ENCODE data around the gene PFDN1.
"Not testable (repeated sequence)": the region's sequence is repeated elsewhere in the genome, so short reads cannot be mapped to it uniquely, and the experiment has no call there.

Gene PFDN1

GRCh38 chr5:140345919-140346347 lies 43.0 kb upstream of the PFDN1 start:
- peak overlapping the region; percentile 70 for H3K27ac ChIP-seq
- TF ChIP-seq, protein P1, sequence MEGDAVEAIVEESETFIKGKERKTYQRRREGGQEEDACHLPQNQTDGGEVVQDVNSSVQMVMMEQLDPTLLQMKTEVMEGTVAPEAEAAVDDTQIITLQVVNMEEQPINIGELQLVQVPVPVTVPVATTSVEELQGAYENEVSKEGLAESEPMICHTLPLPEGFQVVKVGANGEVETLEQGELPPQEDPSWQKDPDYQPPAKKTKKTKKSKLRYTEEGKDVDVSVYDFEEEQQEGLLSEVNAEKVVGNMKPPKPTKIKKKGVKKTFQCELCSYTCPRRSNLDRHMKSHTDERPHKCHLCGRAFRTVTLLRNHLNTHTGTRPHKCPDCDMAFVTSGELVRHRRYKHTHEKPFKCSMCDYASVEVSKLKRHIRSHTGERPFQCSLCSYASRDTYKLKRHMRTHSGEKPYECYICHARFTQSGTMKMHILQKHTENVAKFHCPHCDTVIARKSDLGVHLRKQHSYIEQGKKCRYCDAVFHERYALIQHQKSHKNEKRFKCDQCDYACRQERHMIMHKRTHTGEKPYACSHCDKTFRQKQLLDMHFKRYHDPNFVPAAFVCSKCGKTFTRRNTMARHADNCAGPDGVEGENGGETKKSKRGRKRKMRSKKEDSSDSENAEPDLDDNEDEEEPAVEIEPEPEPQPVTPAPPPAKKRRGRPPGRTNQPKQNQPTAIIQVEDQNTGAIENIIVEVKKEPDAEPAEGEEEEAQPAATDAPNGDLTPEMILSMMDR (IDR thresholded peaks at IDR 0.05), result no peak; the same call in 1 of the 2 replicates
- no peak for TF ChIP-seq ZFX (IDR thresholded peaks at IDR 0.05; ENCODE audit: borderline replicate concordance)

GRCh38 chr5:140344683-140345423 lies 42.0 kb upstream of the PFDN1 start:
- no peak overlapping the region for H3K27ac ChIP-seq
- no peak for TF ChIP-seq ZFX (IDR thresholded peaks at IDR 0.05; ENCODE audit: borderline replicate concordance)
- TF ChIP-seq, protein P1 (IDR thresholded peaks at IDR 0.05), result no peak

DNA sequence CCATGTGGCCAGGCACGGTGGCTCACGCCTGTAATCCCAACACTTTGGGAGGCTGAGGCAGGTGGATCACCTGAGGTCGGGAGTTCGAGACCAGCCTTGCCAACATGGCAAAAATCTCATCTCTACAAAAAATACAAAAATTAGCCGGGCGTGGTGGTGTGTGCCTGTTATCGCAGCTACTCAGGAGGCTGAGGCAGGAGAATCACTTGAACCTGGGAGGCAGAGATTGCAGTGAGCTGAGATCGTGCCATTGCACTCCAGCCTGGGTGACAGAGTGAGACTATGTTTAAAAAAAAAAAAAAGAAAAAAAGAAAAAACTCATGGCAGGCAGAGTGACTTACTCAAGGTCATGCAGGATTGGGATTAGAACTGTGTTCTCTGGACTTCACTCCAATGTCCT lies 40.9 kb upstream of the PFDN1 start:
- H3K27ac ChIP-seq, result not testable (repeated sequence)

- H3K27ac ChIP-seq, result no peak overlapping the region
- TF ChIP-seq, protein P1 (IDR thresholded peaks at IDR 0.05), result no peak
- no peak for TF ChIP-seq ZFX (IDR thresholded peaks at IDR 0.05; ENCODE audit: borderline replicate concordance)
Measured at GRCh38 chr5:140342896-140343295, 40.0 kb upstream of the PFDN1 start.

- H3K27ac ChIP-seq, result no peak overlapping the region
- TF ChIP-seq, protein P1 (IDR thresholded peaks at IDR 0.05), result no peak
- no peak for TF ChIP-seq ZFX (IDR thresholded peaks at IDR 0.05; ENCODE audit: borderline replicate concordance)
Measured at GRCh38 chr5:140342287-140342686, 39.4 kb upstream of the PFDN1 start.

DNA sequence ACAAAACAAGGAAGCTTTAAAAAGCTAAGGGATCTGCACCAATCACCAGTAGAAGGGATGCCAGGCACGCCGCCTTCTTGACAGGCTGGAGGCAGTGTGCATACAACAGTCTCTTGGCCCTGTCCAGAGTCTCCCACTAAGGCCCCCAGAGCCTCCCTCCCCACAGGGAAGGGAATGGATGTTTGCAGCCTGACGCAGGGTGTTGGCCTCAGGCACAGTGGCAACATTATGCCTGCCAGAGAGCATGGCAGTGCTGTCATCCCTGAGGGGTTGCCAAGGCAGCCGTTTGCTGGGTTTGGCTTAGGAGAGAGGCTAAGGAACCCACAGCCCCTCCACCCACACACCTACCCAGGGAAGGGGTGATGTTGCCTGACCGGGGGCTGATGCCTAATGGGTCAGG lies 38.7 kb upstream of the PFDN1 start:
- TF ChIP-seq ZFX (IDR thresholded peaks at IDR 0.05; ENCODE audit: borderline replicate concordance), result no peak
- TF ChIP-seq, protein P1 (IDR thresholded peaks at IDR 0.05), result no peak
- no peak overlapping the region for H3K27ac ChIP-seq

DNA sequence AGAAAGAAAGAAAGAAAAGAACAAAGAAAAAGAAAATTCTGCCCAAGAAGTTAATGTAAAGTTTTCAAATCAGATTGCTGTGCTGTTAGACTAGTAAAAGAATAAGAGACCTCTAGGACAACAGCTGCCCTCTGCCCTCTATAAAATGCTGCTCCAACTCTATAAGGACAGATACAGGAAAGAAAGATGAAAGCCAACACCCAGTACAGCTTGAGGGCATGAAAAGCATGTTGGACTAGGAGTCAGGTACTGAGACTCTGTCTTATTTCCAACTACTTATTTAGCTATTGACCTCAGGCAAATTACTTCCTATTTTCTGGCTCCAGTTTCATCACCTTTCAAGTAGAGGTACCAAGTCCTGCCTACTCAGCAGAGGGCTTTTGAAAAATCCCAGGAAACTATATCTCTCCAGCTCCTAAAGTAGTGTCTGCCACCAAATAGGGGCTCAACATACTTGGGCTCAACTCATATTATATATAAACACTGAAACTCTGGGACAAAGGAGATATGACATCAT lies 37.8 kb upstream of the PFDN1 start:
- no peak for TF ChIP-seq ZFX (IDR thresholded peaks at IDR 0.05; ENCODE audit: borderline replicate concordance)
- TF ChIP-seq, protein P1 (IDR thresholded peaks at IDR 0.05), result no peak
- no peak overlapping the region for H3K27ac ChIP-seq
